ENCODE data around the gene APOB.

The APOB gene

DNA sequence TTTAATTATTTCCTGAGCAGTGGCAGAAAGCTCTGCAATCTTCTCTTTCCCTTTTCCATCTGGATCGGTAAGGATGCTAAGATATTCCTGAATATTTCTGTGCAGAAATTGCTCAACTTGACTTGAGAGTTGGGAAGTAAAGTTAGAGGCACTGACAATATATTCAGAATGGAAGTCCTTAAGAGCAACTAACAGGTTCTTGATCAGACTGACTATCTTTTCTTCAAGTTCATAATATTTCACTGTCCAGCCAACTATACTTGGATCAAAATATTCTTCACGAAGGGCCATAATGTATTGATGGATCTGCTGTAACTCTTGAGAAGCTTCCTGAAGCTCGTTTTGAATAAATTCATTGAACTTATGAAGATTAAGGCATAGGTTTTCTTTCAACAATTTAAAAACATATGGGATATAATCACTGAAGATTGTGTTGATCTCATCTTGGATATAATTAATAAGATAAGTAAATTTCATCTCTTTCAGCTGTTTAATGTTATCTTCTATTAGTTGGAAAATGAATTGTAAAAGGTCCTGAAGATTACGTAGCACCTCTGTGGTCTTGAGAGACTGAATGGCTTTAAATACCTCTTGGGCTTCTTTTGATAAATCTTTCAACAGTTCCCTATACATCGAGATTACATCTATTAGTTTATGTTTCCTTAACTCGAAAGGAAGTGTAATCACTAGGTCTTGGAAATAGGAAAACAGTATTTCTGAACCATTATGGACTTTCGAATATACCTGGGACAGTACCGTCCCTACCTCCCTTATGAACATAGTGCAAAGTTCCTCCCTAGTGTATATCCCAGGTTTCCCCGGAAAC, 41.7 kb downstream of the APOB start:
- no peak for DNase-seq

DNA sequence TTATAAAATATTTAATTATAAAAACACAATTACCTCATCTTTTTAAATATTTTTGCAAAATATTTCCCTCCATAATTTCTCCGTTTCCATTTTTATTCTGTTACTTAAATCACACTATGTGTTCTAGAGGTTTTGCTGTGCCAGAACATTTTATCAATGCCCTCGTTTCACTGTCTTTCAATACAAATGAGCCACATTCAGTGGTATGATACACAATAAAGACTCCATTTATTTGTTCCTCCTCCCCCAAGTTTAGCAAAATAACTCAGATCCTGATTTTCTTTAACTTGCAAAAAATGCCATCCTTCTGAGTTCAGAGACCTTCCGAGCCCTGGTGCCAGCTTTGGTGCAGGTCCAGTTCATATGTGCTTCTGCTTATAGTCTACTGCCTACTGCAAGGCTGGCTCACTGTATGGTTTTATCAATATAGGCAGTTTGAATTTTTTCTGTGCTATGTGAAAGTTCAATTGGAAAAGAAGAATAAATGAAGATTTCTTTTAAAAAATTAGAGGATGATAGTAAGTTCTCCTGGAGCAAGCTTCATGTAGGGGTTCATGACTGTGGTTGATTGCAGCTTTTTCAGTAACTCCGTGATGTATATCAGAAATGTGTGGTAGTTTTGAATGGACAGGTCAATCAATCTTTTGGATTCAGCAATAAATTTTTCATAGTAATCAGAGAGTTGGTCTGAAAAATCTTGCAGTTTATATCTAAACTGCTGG, 42.5 kb downstream of the APOB start:
- DNase-seq, result no peak

DNA sequence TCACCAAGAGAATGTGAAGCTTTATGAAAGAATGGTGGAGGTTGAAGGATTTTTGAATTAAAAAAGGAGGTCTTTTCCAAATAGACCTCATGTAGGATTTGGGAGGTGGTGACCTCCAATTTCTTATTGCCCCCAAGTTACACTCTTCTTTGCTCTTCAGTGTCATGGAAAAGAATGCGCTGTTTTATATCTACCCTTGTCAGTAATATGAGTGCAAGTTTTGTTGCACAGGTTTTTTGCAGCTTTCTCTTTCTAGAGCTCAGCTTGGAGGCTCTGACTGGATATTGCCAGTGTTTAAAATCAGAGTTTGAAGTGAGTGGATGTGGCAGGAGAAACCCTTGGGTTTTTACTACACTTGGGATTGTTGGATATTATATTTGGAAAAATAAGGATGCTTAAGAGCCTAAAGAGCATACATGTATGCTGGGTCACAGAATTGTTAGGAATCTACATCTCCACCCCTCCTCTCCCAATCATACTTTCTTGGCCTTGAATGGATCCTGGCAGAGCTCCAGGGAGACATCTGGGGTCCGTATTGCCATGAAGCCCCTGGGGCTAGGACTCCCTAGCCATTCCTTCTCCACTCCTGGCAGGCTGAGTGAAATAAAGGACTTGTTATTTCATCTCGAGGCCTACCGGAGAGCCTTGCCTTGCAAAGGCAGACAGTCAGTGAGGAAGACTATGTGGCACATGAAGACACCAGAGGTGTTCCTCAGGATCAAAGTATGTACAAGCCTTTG, 43.8 kb downstream of the APOB start:
- DNase-seq, result no peak

DNA sequence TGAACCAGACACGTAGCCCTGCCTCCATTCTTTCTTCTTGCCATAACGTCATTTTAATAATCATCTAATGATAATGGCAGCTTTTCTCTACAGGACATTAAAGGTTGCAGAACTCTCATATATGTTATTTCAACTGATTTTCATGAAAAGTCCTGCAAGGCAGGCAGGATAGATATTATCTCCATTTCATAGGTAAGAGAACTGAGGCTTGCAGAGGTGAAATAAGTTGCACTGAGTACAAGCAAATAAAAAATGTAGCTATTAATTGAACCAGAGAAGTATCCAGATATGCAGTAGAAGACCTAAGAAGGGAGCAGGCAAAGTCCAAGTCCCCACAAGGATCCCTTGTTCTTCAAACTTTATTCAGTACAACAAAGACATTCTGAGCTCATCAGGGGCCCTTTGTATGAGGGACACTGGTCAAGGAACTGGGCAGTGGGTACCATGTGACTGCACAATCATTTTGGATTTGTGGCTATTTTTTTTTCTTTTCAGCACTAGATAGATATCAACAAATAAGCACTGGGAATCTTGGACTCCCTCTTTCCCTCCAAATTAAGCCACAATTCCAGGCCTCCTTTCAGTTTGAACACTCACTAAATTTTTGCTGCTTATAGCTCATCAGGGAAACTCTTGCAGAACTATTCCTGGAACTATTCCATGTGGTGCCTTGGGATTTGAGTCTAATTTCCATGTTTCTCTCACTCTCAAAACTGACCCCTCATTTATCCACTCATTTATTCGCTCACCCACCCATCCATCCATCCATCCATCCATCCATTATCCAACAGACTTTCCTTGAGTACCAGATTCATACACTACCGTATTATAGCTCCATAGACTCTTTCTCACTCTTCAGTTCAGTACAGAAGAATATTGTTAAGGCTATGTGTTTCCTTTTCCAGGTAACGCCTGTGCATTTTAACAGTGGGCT, 44.6 kb downstream of the APOB start:
- no peak for DNase-seq

DNA sequence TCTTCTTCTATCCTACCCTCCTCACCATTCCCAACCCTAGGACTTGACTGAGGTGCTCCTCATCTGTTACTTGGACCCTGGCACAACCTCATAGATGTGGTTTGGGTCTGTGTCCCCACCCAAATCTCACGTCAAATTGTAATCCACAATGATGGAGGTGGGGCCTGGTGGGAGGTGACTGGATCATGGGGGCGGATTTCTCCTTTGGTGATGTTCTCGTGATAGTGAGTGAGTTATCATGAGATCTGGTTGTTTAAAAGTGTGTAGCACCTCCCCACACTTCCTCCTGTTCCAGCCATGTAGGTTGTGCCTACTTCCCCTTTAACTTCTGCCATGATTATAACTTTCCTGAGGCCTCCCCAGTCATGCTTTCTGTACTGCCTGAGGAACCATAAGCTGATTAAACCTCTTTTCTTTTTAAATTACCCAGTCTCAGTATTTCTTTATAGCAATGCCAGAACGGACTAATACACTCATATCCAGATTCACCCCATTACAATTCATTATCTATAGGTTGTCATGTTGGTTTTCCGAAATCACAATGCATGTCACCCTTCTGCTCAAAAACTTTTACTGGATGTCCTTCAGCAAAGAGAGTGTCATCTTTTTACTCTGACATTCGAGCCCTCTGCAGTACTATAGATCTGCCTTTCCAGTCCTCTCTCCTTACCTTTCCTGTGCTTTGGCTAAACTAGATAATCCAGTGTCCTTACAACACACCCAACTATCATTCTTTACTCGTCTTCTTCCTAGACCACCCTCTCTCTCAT, 45.7 kb downstream of the APOB start:
- DNase-seq, result no peak

DNA sequence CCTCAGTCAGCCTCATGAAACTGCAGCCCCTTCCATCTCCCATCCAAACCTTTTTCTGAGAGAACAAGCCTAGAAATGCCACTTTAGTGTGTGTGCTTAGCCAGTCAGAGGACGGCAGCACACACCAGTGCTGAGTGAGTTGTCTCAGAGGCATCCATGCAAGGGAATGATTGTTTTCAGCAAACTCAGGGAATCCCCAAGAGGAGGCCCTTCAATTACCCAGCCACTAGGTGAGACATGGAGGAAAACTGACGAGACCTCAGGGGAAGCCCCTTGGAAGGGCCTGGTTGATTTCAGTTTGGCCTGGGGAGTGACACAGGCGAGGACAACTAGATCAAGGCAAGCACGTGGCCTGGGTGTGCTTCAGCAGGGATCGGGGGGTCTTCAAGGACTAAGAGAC, 49.7 kb downstream of the APOB start:
- no peak for DNase-seq

DNA sequence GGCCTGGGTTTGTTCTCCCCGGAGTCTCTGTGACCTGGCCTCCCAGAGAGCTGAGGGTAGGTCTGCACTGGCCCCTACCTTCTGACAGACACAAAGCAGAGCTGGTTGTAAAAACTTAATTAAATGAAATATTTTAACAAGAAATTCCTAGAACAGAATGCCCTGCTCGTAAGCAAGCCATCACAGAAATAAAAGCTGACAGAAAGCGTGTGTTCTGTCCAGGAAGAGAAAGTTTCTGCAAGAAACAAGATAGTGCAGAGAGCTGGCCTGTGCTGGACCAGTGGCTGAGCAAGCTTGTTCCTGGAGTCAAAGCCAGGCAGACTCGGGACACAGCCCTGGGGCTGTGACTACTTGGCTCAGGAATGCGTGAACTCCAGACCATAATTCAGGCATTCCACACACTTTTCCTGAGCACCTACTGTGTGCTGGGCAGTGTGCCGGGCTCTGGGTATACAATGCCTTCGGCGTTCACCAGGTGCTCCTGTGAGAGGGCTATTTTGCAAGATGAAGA, 51.6 kb downstream of the APOB start:
- DNase-seq, result no peak

DNA sequence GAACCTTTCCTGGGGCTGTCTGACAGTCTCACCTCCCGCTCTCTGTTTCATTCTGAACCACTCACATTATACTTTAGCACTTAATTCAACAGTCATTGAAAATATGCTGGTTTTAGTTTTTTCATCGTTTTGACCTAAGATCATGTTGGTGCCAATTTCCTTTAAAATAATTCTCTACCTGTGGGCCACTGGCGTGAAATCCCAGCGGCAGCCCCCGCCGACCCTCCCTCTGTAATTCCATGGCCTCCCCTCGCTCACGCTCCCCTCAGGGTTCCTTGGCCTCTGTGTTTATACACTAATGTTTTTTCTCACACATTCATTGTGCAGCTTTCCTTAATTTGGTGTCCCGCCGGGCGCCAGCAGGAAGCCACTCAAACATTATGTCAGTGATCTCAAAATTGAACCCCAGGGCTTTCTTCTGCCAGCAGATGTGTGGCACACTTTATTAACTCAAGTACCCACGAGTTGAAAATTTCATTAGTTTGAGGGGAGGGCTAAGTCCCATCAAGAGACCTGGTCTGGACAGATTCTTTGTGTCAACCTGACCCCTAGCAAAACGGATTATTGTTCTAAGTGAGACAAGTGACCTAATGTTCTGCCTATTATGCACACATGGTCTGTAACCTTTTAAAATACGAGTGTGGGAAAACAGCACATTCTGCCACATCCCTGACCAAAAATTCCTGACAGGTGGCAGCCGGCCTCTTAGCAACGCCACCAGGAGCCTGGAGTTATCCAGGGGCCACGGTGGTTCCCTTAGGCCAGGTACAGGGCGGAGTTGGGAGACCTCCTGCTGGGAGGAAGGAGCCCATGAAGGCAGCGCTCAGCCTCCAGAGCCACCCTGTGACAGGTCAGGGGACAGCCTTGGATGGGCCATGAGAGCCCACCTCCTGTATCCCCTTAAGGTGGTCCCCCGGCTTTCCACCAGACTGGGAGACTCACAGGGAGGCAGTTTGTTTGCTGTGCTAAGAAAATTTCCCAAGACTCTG, 53.1 kb downstream of the APOB start:
- no peak for DNase-seq

DNA sequence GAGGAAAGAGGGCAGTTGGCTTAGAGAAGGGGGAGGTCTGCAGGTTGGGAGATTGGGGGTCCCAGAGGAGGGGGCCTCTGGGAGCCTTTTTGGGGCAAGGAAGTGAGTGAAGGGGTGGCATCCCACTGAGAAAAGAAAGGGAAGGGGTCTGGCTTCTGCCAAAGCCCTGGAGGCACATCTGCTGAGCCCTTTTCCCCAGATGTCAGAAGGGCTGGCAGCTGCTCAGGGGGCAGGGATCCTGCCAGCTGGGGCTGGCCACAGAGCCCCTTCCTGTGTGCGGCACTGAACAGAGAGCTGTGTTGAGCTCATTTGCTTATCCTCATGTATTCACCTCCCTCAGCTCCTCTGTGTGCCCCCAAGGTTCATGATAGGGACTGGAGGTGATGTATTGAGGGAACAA, 54.5 kb downstream of the APOB start:
- DNase-seq, result no peak

DNA sequence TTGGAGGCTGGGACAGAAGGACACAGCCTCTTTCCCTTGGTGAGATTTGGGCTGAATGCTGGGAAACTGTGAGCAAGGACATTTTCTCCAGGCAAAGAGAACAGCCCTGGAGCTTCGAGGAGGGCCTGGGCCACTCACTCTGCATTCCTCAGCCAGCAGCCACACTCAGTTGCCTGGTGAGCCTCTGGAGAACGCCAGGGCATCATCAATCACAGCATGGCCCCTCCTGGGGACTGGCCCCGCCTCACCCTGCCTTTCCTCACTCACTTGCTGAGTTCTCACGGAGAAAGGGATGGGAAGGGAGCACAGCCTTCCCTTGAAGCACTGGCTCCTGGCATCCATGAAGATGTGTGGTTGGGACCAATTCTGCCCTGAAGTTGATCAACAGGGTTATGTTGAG, 55.0 kb downstream of the APOB start:
- no peak for DNase-seq

DNA sequence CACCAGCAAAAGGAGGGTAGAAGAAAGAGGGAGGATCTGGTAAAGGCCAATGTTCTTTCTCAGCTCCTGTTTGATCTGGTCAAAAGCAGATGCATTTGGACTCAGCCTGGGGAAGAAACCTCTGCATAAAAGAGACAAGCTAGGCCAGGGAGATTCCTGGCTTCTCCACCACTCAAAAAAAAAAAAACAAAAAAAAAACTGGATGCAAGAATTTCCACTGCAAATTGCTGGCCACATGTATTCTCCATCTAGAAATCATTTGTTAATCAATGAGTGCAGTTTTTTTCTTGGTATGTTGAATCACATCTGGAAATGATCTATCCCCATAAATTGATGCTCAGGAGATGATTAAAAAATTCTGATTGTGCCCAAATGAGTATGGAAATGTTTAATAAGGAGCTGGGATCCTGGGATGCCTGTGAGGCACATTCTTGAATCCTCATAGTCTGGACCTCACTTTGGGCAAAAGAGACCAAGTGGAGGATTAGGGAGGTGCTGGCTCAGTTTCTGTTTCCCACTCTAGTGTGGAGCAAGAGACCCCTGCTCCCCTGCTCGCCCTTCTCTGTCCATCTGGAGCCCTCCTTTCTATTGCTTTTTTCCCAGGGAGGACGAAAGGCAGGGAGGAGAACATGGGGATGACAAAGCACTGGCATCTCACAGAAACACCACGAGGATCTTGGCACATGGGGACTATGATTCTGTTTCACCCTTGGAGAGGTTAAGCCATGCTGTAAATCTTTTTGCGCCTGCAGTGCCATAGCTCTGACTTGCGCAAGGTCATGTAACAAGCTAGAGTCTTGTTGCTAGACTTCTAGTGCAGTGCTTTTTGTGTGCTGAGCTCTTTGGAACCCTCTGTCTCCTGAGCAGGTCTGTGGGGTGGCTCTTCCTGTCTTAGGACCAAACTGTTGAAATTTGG, 57.6 kb downstream of the APOB start:
- no peak for DNase-seq

DNA sequence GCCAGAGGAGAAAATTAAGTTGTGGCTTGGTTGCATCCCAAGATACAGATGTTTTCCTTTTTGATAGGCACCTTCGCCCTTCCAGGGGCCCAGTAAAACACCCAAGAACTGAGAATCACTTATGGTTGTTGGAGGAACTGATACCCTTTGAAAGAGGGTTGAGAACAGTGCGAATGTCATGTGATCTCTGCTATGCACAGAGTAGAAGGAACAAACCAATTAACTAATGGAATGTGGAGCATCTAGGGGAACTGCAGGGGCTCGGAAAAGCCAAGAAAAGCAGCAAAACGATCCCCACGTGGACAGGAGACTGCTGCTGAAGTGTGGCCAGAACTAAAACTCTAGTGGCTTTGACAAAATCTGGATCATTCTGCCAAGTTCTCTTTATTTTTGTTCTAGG, 58.8 kb downstream of the APOB start:
- DNase-seq, result no peak

DNA sequence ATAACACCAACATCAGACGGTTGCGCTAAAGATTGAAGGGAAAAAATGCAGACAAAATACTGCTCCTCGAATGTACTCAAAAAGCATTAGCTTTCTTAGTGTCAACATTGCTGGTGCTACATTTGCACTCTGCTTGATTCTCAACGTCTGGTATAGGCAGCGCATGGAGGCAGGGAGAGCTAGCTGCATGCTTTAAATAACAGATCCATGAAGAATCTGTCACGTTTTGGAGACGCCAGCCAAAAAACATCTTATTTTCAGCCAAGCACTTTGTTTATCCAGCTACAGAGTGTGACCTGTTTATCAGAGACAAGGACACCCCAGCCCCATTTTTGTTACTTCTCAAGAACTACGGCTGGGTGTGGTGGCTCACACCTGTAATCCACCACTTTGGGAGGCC, 59.5 kb downstream of the APOB start:
- DNase-seq, result no peak

DNA sequence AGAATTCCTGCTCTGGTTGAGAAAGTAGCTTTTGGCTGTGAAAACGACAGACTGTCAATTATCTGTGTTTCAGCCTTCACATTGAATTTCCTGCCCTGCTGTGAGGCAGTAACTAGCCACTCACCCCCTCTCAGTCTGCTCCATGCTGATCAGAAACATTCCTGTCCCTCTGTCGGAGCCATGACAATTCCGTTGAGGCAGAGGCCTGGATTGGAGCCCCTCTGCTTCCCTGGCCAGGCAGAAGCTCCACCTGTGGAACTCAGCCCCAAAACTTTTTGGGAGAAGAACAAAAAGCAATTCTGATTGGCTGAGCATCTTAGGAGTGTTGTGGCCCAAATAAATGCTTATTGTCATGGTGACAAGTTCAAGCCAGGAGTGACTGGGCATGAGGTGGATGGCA, 60.0 kb downstream of the APOB start:
- no peak for DNase-seq

DNA sequence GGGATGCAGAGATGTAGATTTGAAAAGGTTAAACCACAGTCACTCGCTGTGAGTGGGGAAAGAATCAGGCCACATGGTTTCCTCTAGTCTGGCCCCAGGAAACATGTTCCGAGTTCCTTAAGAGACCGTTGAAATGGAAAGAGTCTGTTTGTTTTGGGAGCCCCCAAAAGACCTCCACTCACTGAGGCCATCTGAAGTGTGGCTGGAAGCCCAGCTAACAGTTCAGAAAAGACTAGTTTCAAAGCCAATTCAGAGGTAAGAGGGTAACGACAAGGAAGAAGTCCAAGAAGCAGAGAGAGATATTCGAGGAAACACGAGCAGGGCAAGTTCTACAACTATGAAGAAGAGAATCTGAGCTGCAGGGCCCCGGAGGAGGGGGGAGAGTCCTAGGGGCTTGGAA, 61.0 kb downstream of the APOB start:
- no peak for DNase-seq

DNA sequence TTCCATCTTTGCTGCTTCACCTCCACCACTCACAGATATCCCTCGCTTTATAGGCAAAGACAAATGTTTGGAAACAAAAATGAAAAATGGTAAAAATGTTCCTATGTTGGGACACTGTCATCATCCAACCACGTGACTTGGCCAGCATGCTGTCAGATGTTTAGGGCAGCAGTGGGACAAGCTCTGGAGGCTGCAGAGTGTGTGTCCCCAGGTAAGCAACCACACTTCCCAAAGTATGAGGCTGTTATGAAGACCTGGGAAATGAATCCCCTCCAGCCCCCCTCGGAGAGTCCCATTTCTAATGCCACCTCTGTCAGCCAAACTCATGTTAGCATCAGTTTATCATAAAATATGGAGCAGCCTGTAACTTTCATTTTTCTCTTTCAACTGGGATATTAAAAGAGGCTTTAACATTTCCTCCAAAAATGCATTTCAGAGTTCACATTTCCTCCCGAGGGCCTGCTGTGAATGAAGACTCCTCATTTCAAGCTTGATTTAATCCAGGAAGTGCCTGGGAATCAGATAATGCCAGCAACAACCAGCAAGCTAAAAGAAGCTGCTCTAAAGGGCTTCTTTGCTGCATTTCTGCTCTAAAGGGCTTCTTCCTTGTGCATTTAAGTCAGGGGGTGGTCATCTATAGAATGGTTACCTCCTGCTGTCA, 66.2 kb downstream of the APOB start:
- no peak for DNase-seq

DNA sequence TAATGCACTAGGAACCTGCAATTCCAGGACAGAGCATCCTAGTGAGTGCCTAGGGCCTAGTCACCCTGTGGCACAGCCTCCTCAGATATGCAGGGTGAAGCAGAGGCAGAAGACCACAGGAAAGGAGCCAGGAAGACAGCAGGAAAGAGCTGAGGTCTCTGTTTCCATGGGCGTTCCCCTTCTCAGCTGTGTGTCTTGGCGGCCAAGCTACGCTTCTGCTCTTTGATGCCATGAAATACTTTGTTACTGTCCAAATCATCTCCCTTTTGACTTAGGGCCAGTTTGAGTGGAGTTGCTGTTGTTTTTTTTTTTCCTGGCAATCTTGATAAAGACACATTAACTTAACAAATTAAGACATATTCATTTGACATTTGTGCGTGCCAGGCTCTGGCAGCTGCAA, 67.3 kb downstream of the APOB start:
- no peak for DNase-seq

DNA sequence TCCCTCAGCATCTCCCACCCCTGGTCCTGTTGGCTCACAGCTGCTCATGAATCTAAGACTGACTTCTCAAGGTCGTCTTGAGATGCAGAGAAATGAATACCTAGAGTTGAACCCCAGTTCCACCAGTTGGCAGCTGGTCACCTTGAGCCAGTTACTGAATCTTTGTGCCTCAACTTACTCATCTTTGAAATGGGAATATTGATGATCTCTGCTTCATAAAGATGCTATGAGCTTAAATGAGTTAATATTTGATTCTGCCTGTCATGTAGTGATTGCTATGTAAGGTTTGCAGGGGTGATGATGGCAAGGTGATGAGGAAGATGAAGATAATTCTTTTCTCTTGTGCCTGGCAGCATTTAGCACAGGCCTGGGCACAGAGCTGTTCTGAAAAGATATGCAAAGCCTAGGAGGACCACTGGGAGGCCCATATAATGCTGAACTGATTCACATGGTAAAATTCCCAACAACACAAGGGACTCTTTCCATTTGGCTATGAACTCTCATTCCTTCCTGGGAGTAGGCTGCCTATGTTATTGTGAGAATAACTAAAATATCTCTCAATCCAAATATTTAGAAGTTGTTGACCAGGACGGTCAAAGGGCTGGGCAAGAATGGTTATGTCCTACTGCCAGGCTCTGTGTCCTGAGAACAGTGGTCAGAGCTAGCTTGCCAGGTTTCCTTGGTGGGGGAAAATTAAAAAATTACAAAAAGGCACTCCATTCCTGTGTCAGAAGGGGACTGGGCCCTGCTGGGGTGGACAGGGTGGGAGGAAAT, 70.9 kb downstream of the APOB start:
- DNase-seq, result no peak
